Ascending aorta (tissue), 2 donors: Measurements from ENCODE around the gene SH3RF1. TPM values are rescaled to one million over a fixed set of nuclear protein-coding genes. Genes with fewer than 3 reads are reported as not detected.

Experiments
- DNase-seq, 2 donors: peaks; one replicate each; pipeline ENCODE4 v3.0.0-alpha.2; 2019; ENCODE audit warnings: low spot score in 2 of 2
- H3K27ac ChIP-seq, 2 donors: fragments of 200-600 bp; sonication (generic); one replicate each; pipeline ENCODE4 v1.5.1; 2016 to 2017; ENCODE audit warnings: mild to moderate bottlenecking in 1 of 2
- H3K27me3 ChIP-seq: fragments of 200-600 bp; sonication (generic); one replicate; pipeline ENCODE4 v1.5.1; 2017
- H3K36me3 ChIP-seq, 2 donors: fragments of 200-600 bp; sonication (generic); one replicate each; pipeline ENCODE4 v1.5.1; 2016
- H3K4me1 ChIP-seq, 2 donors: fragments of 200-600 bp; sonication (generic); one replicate each; pipeline ENCODE4 v1.5.1; 2016 to 2017; ENCODE audit warnings: mild to moderate bottlenecking in 1 of 2
- H3K4me3 ChIP-seq, 2 donors: fragments of 200-600 bp; sonication (generic); one replicate each; pipeline ENCODE4 v1.5.1; 2016 to 2017; ENCODE audit warnings: mild to moderate bottlenecking in 1 of 2
- H3K9me3 ChIP-seq, 2 donors: fragments of 200-600 bp; sonication (generic); one replicate each; pipeline ENCODE4 v1.5.1; 2016
- intact Hi-C: fragments of 100-400 bp; cut with DNase I; formaldehyde crosslinking; loops from one replicate; pipeline ENCODE4 v1.15.1; 2023
- total RNA-seq: library from RNA; depleted of rRNA; stranded (reverse); fragments of >200 nt; gene quantifications from one replicate; pipeline ENCODE4 v1.1.0, GENCODE V29; 2016
- TF ChIP-seq, protein P1 (sequence below), 3 experiments: fragments of 200-600 bp in 2 of 3; fragments of 450-650 bp in 1 of 3; sonication (generic) in 2 of 3; IDR thresholded peaks; one replicate each; pipeline ENCODE4 v1.5.1; 2016 to 2019; ENCODE audit warnings: antibody characterized with exemption in 3 of 3, mild to moderate bottlenecking in 1 of 3, moderate library complexity in 1 of 3

The SH3RF1 gene
- total RNA-seq, 1 donor from 2014 or later = 27.6 TPM

DNA sequence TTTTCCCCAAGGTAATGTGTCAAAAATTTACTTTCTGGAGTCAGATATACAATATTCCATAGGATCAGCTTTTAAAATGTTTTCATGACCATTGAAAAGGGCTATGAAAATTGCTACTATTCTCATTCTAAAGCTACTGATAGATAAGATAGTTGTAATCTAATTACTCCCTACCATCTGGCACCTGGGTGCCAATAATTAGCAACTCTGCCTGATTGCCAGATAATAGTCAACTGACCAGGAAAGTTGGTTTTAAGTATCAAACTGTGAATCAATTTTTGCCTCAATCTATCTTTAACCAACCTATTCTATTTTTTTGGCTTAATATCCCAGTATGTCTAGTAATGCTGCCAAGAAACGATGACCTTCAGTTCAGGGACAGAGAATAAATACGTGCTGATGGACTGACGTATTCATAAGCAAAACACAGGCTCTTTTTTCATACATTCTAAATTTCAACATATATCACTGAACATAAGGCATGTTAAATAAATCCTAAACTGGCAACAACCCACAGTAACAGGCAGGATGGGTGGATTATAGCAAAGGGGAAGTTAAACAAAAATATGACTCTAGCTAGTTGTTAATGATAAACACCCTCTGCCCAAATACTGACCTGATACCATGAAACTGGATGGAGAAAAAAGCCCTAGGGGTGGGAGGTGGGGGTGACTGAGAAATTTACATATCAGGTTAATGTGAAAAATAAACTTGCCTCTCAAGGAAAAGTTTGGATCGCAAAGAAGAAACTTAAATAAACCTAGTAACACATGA, 18.2 kb downstream of the SH3RF1 start:
- H3K27me3 ChIP-seq = no peaks in the 10 kb centered on the region
- TF ChIP-seq, protein P1, sequence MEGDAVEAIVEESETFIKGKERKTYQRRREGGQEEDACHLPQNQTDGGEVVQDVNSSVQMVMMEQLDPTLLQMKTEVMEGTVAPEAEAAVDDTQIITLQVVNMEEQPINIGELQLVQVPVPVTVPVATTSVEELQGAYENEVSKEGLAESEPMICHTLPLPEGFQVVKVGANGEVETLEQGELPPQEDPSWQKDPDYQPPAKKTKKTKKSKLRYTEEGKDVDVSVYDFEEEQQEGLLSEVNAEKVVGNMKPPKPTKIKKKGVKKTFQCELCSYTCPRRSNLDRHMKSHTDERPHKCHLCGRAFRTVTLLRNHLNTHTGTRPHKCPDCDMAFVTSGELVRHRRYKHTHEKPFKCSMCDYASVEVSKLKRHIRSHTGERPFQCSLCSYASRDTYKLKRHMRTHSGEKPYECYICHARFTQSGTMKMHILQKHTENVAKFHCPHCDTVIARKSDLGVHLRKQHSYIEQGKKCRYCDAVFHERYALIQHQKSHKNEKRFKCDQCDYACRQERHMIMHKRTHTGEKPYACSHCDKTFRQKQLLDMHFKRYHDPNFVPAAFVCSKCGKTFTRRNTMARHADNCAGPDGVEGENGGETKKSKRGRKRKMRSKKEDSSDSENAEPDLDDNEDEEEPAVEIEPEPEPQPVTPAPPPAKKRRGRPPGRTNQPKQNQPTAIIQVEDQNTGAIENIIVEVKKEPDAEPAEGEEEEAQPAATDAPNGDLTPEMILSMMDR (IDR thresholded peaks at IDR 0.05) = no peak
- peaks cover 9 to 63% of the 10 kb centered on the region in 2 donors for H3K4me1 ChIP-seq
- H3K27ac ChIP-seq = peak overlapping the region in 1 of 2 donors; percentile 24
- H3K4me3 ChIP-seq = no peak overlapping the region
- DNase-seq = no peak
- H3K36me3 ChIP-seq = no peaks in the 10 kb centered on the region
- no peaks in the 10 kb centered on the region for H3K9me3 ChIP-seq
- intact Hi-C loops = no loop called here

DNA sequence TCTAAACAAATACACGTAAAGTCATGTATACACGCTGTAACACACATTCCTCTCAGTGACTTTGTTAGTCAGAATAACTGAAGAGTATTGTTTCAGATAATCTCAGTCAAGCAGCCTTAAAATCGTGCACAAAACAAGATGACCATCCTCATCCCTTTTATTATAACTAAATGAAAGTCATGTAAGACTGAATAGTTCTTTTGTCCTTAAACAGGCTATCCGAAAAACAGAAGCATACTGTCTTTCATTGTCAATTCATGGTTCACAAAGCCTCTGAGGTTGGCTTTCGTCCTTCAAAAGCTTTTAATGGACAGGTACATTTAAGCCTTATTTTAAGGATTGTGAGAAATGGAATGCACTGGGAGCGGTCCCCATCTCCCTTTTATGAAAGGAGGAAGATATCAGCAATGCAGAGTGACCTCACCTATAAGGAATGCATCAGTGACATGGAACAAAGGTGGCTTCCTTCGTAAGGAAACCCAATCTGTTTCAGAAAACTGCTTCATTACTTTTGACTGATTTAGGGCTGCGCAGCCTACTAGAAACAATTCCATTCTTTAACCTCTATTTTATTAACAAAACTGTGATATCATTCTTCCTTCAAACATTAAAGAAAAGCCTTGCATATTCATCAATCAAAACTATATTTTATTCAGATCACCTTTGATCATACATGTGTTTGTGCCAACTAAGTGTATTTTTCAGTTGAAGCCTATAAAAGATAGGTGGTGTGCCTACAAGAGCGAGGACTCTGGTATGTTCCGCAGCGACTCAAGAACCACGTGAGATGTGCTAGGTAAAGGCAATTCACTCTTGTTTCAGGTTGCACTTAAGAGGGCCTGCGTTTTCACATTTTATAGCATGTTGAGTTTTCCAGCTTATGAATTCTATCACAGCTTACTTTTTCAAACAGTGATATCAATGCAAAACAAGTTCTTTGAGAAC, 19.2 kb downstream of the SH3RF1 start:
- peaks cover 4 to 54% of the 10 kb centered on the region in 2 donors for H3K4me1 ChIP-seq

DNA sequence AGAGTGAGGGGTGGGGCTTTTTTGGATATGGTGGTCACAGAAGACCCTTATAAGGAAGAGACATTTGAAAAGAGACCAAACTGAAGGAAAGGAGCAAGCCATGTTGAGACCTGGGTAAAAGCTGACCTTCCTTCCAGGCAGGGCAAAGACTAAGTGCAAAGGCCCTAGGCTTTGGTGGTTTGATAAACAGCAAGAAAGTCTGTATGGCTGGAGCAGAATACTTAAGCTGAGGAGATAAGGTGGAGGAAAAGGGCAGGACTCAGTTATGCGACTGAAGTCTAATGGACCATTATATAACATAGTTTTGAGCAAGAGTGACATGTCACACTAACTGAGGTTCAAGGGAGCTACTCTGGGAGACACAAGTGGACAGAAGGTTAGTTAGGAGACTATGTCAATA, 20.0 kb downstream of the SH3RF1 start:
- Histone ChIP-seq H3K27ac (no peak overlapping the region), H3K36me3 (no peaks in the 10 kb centered on the region), H3K27me3 (no peaks in the 10 kb centered on the region), H3K9me3 (no peaks in the 10 kb centered on the region), H3K4me3 (no peak overlapping the region), H3K4me1 (peaks cover 3 to 49% of the 10 kb centered on the region in 2 donors)
- intact Hi-C loops = no loop called here
- no peak for DNase-seq
- TF ChIP-seq, protein P1 (IDR thresholded peaks at IDR 0.05) = no peak

More for the DNA sequence above, 19.2 kb downstream of the SH3RF1 start:
- Histone ChIP-seq H3K27ac (no peak overlapping the region), H3K9me3 (no peaks in the 10 kb centered on the region), H3K27me3 (no peaks in the 10 kb centered on the region), H3K36me3 (no peaks in the 10 kb centered on the region), H3K4me3 (no peak overlapping the region)
- intact Hi-C loops = no loop called here
- TF ChIP-seq, protein P1 (IDR thresholded peaks at IDR 0.05) = no peak
- DNase-seq = no peak

DNA sequence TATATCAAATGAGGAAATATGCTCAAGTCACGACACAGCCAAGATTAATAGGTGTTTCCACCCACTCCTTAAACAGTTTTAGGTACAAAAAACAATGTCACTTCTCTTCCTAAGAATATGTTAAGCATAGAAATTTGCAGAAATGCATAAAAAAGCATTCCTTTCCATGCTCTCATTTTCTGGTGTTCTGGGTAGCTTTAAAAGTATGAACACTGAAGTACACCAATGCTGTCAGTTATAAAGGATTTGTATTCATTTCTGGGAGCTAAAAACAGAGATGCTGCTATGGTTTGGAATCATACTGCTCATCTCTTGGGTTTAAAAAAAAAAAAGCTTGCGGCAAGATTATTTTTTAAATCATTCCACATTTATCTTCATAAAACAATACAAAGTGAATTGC, 20.8 kb downstream of the SH3RF1 start:
- peaks cover 3 to 41% of the 10 kb centered on the region in 2 donors for H3K4me1 ChIP-seq
- H3K4me3 ChIP-seq = no peak overlapping the region
- H3K9me3 ChIP-seq = no peaks in the 10 kb centered on the region

DNA sequence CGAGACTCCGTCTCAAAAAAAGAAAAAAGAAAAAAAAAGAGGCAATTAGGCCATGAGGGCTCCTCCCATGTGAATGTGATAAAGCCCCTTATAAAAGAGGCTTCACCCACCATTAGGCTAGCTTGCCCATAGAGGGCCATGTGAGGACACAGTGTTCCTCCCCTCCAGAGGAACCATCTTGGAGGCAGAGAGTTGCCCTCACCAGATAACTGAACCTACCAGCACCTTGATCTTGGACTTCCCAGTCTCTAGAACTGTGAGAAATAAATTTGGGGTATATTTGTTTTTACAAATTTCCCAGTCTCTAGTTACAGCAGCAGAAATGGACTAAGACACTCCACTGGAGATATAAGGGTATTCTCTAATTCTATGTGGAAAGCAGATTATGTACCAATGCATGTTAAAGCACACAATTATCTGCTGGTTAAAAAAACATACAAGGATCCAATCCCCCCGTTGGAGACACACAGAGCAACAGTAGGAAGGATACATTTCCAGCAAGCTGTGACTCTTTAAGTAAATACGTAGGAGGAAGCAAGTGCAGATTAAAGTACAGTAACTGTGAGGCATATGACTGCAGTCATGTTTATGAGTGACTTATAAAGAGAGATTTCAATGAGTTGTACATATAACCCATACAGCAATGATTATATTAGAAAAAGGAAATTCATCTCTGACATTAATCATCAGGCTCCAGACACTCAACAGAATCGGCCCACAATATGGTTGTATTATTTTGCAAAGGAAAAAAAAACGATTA, 21.4 kb downstream of the SH3RF1 start:
- DNase-seq = no peak

More for the DNA sequence above, 20.8 kb downstream of the SH3RF1 start:
- intact Hi-C loops = no loop called here
- TF ChIP-seq, protein P1 (IDR thresholded peaks at IDR 0.05) = no peak
- no peak overlapping the region for H3K27ac ChIP-seq
- H3K27me3 ChIP-seq = no peaks in the 10 kb centered on the region
- DNase-seq = no peak
- H3K36me3 ChIP-seq = no peaks in the 10 kb centered on the region

More for the DNA sequence above, 21.4 kb downstream of the SH3RF1 start:
- no peaks in the 10 kb centered on the region for H3K36me3 ChIP-seq
- intact Hi-C loops = no loop called here
- no peaks in the 10 kb centered on the region for H3K9me3 ChIP-seq
- H3K27ac ChIP-seq = no peak overlapping the region
- no peak overlapping the region for H3K4me3 ChIP-seq
- H3K4me1 ChIP-seq = peaks cover 3 to 38% of the 10 kb centered on the region in 2 donors
- TF ChIP-seq, protein P1 (IDR thresholded peaks at IDR 0.05) = no peak
- H3K27me3 ChIP-seq = no peaks in the 10 kb centered on the region
